HG03565 (cell line): Measurements from ENCODE around the gene CD8B.

Source experiments
- ATAC-seq: cut with Tn5 transposase; IDR thresholded peaks from one replicate; pipeline ENCODE4 v1.9.1; 2021; ENCODE audit warnings: mild to moderate bottlenecking, moderate library complexity; ENCODE audit not compliant: unreplicated experiment

CD8B gene

GRCh38 chr2:86806059-86806857 lies 55.4 kb downstream of the CD8B start:
- no peak for ATAC-seq

- ATAC-seq = no peak
These were observed 60.7 kb downstream of the CD8B start for GRCh38 chr2:86800856-86801567.

GRCh38 chr2:86794861-86795260 lies 66.8 kb downstream of the CD8B start:
- no peak for ATAC-seq

- no peak for ATAC-seq
These were observed 67.9 kb downstream of the CD8B start for GRCh38 chr2:86793752-86794151.

GRCh38 chr2:86791573-86791972 lies 70.1 kb downstream of the CD8B start:
- no peak for ATAC-seq

- ATAC-seq = no peak
These were observed 70.8 kb downstream of the CD8B start, which contains the start of gene CD8A for GRCh38 chr2:86790676-86791572. Gene CD8A, minus strand, starts transcription at chr2:86790913. Its CDS starts 88 bp downstream, at chr2:86790825.

GRCh38 chr2:86790134-86790675 lies 71.5 kb downstream of the CD8B start:
- ATAC-seq = no peak

- ATAC-seq = no peak
These were observed 72.0 kb downstream of the CD8B start for GRCh38 chr2:86789687-86790133.

- no peak for ATAC-seq
These were observed 72.6 kb downstream of the CD8B start for GRCh38 chr2:86788881-86789686.

- ATAC-seq = no peak
These were observed 73.5 kb downstream of the CD8B start for GRCh38 chr2:86788165-86788564.

GRCh38 chr2:86787736-86788135 lies 74.0 kb downstream of the CD8B start:
- no peak for ATAC-seq

GRCh38 chr2:86786001-86786536 lies 75.6 kb downstream of the CD8B start:
- no peak for ATAC-seq

- no peak for ATAC-seq
These were observed 76.2 kb downstream of the CD8B start for GRCh38 chr2:86785456-86785855.

- ATAC-seq = peak; percentile 93
These were observed 77.9 kb downstream of the CD8B start for GRCh38 chr2:86783615-86784339.

GRCh38 chr2:86782748-86783147 lies 78.9 kb downstream of the CD8B start:
- ATAC-seq = no peak

GRCh38 chr2:86781363-86781762 lies 80.3 kb downstream of the CD8B start:
- no peak for ATAC-seq

GRCh38 chr2:86779971-86780370 lies 81.7 kb downstream of the CD8B start:
- ATAC-seq = no peak

GRCh38 chr2:86778957-86779356 lies 82.7 kb downstream of the CD8B start:
- ATAC-seq = no peak

GRCh38 chr2:86776532-86776931 lies 85.2 kb downstream of the CD8B start:
- no peak for ATAC-seq
